GM12864 (cell line): ENCODE measurements around the gene FAM3B.

ENCODE experiments used
- DNase-seq: peaks from one replicate; pipeline ENCODE4 v3.0.0-alpha.2; 2011; ENCODE audit warnings: low read depth
- H3K4me3 ChIP-seq: 2 replicates; pipeline ENCODE4 v1.5.1; 2011; ENCODE audit warnings: mild to moderate bottlenecking, low read depth, low read length, control low read depth
- TF ChIP-seq, protein P1 (sequence below): IDR thresholded peaks from 2 replicates; pipeline ENCODE4 v1.5.1; 2011; ENCODE audit warnings: low read depth, mild to moderate bottlenecking, moderate library complexity, low read length, control low read depth, inconsistent platforms; ENCODE audit errors: missing control alignments

Gene FAM3B

DNA sequence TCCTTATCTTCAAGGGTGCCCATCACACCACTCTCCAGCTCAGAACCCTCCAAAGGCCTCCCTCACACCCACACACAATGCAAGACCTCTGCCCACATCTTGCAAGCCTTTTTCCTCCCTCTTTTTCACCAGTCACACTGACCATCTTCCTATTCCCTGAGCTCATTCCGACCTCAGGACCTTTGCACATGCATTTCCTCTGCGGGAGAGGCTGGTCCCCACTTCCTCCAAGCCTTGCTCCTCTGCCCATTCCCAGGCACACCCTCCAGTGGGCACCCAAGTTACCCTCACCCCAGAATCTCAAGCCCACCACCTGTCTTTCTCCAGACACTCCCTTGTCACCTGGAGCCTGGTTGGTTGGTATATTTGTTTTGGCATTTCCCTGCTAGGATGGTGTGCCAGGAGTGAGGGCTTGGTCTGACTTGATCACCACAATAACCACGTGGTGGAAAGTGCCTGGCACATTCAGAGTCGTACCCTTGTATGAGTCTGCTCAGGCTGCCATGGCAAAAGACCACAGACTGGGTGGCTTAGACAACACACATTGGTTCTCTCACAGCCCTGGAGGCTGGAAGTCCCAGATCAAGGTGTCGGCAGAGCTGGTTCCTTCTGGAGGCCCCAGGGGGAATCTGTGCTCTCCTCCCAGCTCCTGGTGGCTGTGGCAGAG, 58.4 kb downstream of the FAM3B start:
- DNase-seq: no peak
- TF ChIP-seq, protein P1, sequence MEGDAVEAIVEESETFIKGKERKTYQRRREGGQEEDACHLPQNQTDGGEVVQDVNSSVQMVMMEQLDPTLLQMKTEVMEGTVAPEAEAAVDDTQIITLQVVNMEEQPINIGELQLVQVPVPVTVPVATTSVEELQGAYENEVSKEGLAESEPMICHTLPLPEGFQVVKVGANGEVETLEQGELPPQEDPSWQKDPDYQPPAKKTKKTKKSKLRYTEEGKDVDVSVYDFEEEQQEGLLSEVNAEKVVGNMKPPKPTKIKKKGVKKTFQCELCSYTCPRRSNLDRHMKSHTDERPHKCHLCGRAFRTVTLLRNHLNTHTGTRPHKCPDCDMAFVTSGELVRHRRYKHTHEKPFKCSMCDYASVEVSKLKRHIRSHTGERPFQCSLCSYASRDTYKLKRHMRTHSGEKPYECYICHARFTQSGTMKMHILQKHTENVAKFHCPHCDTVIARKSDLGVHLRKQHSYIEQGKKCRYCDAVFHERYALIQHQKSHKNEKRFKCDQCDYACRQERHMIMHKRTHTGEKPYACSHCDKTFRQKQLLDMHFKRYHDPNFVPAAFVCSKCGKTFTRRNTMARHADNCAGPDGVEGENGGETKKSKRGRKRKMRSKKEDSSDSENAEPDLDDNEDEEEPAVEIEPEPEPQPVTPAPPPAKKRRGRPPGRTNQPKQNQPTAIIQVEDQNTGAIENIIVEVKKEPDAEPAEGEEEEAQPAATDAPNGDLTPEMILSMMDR: no peak
- H3K4me3 ChIP-seq: no peak overlapping the region

GRCh38 chr21:41375875-41376274, 59.3 kb downstream of the FAM3B start:
- no peak overlapping the region for H3K4me3 ChIP-seq
- TF ChIP-seq, protein P1: no peak
- no peak for DNase-seq

DNA sequence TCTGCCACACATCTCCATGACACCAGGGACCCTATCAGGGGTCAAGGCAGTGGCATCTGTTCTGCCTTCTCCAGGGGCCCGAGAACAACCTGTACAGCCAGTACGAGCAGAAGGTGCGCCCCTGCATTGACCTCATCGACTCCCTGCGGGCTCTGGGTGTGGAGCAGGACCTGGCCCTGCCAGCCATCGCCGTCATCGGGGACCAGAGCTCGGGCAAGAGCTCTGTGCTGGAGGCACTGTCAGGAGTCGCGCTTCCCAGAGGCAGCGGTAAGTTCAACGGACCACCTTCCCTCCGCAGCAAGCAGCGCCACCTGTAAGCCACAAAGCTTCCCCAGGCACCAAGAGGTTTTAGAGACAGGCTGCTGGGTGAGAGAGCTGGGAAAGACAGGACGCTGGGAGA, 61.1 kb downstream of the FAM3B start:
- DNase-seq: no peak
- no peak overlapping the region for H3K4me3 ChIP-seq
- TF ChIP-seq, protein P1: no peak

DNA sequence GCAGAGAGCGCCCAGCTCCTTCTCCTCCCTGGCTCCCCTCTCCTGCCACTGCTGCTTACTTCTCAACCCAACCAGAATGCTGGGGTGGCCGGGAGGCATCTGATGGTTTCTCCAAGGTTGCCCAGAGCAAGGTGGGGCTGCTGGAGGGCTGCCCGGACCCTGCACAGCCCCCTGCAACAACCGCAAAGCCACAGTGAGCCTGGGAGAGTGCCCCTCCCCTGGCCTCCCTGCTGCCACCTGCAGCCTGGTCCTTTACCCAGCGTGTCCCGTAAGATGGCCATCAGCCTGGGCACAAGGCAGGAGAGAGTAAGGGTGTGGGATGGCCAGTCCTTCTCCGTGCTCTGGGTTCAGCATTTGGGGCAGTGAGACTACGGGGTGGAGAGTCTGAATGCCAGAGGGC, 62.2 kb downstream of the FAM3B start:
- TF ChIP-seq, protein P1: no peak
- no peak for DNase-seq

DNA sequence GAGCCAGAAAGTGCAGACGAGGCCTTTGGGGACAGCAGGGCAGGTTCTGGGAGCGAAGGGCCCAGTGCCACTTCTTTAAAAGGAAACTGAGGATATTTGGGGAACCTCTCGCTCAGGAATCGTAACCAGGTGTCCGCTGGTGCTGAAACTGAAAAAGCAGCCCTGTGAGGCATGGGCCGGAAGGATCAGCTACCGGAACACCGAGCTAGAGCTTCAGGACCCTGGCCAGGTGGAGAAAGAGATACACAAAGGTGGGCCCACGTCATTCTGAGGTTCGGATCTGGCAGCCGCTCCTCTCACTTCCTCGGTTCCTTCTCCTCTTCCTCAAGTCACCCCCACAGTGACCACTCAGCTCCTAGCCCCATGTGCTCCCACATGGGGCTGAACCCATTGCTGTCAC, 63.3 kb downstream of the FAM3B start:
- DNase-seq: no peak
- TF ChIP-seq, protein P1: no peak
- no peak overlapping the region for H3K4me3 ChIP-seq

More for the DNA sequence above, 62.2 kb downstream of the FAM3B start:
- no peak overlapping the region for H3K4me3 ChIP-seq

- TF ChIP-seq, protein P1: no peak
- no peak for DNase-seq
- H3K4me3 ChIP-seq: no peak overlapping the region
Observed at GRCh38 chr21:41381731-41382130, 65.1 kb downstream of the FAM3B start.
